HG03159 (cell line): ENCODE results near the gene CUBN.

ENCODE experiments used
- ATAC-seq: cut with Tn5 transposase; IDR thresholded peaks from one replicate; pipeline ENCODE4 v1.9.1; 2021; ENCODE audit warnings: mild to moderate bottlenecking, moderate library complexity; ENCODE audit not compliant: unreplicated experiment

Gene CUBN

GRCh38 chr10:16960551-16960950, 169.1 kb downstream of the CUBN start:
- ATAC-seq, result no peak

- ATAC-seq, result no peak
These were observed 172.6 kb downstream of the CUBN start for GRCh38 chr10:16957038-16957437.

- no peak for ATAC-seq
These were observed 175.2 kb downstream of the CUBN start for GRCh38 chr10:16954280-16955030.

GRCh38 chr10:16953270-16953669, 176.3 kb downstream of the CUBN start:
- no peak for ATAC-seq

GRCh38 chr10:16952610-16953009, 177.0 kb downstream of the CUBN start:
- no peak for ATAC-seq

- ATAC-seq, result no peak
These were observed 177.5 kb downstream of the CUBN start for GRCh38 chr10:16952080-16952479.

- no peak for ATAC-seq
These were observed 178.7 kb downstream of the CUBN start for GRCh38 chr10:16950656-16951601.

GRCh38 chr10:16949816-16950215, 179.8 kb downstream of the CUBN start:
- no peak for ATAC-seq

- ATAC-seq, result no peak
These were observed 181.2 kb downstream of the CUBN start for GRCh38 chr10:16948361-16948760.

GRCh38 chr10:16947069-16947468, 182.5 kb downstream of the CUBN start:
- ATAC-seq, result no peak

GRCh38 chr10:16945593-16945992, 184.0 kb downstream of the CUBN start:
- ATAC-seq, result no peak

- no peak for ATAC-seq
These were observed 184.6 kb downstream of the CUBN start for GRCh38 chr10:16944986-16945385.

- no peak for ATAC-seq
These were observed 185.2 kb downstream of the CUBN start for GRCh38 chr10:16944402-16944801.

GRCh38 chr10:16943295-16944285, 186.0 kb downstream of the CUBN start:
- ATAC-seq, result no peak

- ATAC-seq, result no peak
These were observed 187.1 kb downstream of the CUBN start for GRCh38 chr10:16942381-16943078.

- ATAC-seq, result no peak
These were observed 187.7 kb downstream of the CUBN start for GRCh38 chr10:16941870-16942269.

GRCh38 chr10:16941067-16941466, 188.5 kb downstream of the CUBN start:
- ATAC-seq, result no peak

GRCh38 chr10:16938952-16939351, 190.7 kb downstream of the CUBN start:
- no peak for ATAC-seq

GRCh38 chr10:16934461-16934860, 195.2 kb downstream of the CUBN start:
- ATAC-seq, result no peak

GRCh38 chr10:16933783-16934182, 195.8 kb downstream of the CUBN start:
- ATAC-seq, result no peak
